Right lobe of liver (tissue), 4 donors: ENCODE results near the gene ATP6V1E1.

ENCODE experiments used
- POLR2A ChIP-seq: fragments of 450-650 bp; IDR thresholded peaks from one replicate; pipeline ENCODE4 v1.6.1; 2017; ENCODE audit warnings: antibody characterized with exemption, mild to moderate bottlenecking
- TF ChIP-seq, protein P1 (sequence below), 4 donors: fragments of 200-600 bp in 3 of 4; fragments of 450-650 bp in 1 of 4; IDR thresholded peaks; one replicate each; pipeline versions ENCODE4 v1.5.1 to v1.8.0; 2016 to 2022; ENCODE audit warnings: antibody characterized with exemption in 4 of 4, mild to moderate bottlenecking in 2 of 4
- donor health status: DM: no; HTN: no; CAD: no.
- donor health status: DM: no; HTN: no; CAD: no.
- donor health status: DM: no; HTN: yes; CAD: no.

DNA sequence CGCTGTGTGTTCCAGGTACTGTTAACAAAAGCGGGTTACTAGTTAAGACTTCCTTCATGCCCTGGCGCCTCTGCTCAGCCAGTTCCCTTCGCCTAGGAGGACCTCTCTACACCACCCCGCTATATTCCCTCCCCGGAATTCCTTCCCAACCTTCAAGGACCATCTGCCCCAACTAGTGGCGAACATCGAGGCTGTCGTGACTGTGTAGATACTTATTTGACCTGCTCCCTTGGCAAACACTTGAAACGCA, 9.6 kb upstream of the ATP6V1E1 start:
- TF ChIP-seq, protein P1, sequence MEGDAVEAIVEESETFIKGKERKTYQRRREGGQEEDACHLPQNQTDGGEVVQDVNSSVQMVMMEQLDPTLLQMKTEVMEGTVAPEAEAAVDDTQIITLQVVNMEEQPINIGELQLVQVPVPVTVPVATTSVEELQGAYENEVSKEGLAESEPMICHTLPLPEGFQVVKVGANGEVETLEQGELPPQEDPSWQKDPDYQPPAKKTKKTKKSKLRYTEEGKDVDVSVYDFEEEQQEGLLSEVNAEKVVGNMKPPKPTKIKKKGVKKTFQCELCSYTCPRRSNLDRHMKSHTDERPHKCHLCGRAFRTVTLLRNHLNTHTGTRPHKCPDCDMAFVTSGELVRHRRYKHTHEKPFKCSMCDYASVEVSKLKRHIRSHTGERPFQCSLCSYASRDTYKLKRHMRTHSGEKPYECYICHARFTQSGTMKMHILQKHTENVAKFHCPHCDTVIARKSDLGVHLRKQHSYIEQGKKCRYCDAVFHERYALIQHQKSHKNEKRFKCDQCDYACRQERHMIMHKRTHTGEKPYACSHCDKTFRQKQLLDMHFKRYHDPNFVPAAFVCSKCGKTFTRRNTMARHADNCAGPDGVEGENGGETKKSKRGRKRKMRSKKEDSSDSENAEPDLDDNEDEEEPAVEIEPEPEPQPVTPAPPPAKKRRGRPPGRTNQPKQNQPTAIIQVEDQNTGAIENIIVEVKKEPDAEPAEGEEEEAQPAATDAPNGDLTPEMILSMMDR (IDR thresholded peaks at IDR 0.05): no peak
- no peak for TF ChIP-seq POLR2A
